WTC11 (cell line): Measurements from ENCODE around the gene SLC10A7. TPM values are rescaled to one million over a fixed set of nuclear protein-coding genes. Genes with fewer than 3 reads are reported as not detected.

ENCODE experiments used
- ATAC-seq: fragments of 200-7000 bp; cut with Tn5 transposase; 2 replicates; pipeline ENCODE4 v1.10.0; 2021; ENCODE audit warnings: mild to moderate bottlenecking, moderate library complexity
- CTCF ChIA-PET: fragments of 300-600 bp; sonication (Branson Sonifier 250); formaldehyde crosslinking; loops from one replicate; lab custom pipeline; 2021; ENCODE audit warnings: antibody characterized with exemption; lab: Charles Lee
- POLR2A ChIA-PET: fragments of 350-600 bp; sonication (Branson Sonifier 250); formaldehyde crosslinking; loops from one replicate; lab custom pipeline; 2021; ENCODE audit warnings: antibody characterized with exemption; lab: Charles Lee
- DNase-seq: peaks from one replicate; pipeline ENCODE4 v3.0.0; 2021; ENCODE audit warnings: low spot score
- H3K27ac Mint-ChIP-seq: 2 replicates; pipeline ENCODE4 v1.8.0; 2021; ENCODE audit warnings: mixed read lengths
- H3K27me3 Mint-ChIP-seq: 2 replicates; pipeline ENCODE4 v1.8.0; 2021; ENCODE audit warnings: low read depth, mild to moderate bottlenecking, moderate library complexity, mixed read lengths
- H3K36me3 Mint-ChIP-seq: 2 replicates; pipeline ENCODE4 v1.8.0; 2021; ENCODE audit warnings: mixed read lengths
- H3K4me1 Mint-ChIP-seq: 2 replicates; pipeline ENCODE4 v1.8.0; 2022; ENCODE audit warnings: mixed read lengths
- H3K4me3 Mint-ChIP-seq: 2 replicates; pipeline ENCODE4 v1.8.0; 2021; ENCODE audit warnings: mild to moderate bottlenecking, moderate library complexity, mixed read lengths
- H3K9me3 Mint-ChIP-seq: 2 replicates; pipeline ENCODE4 v1.8.0; 2021; ENCODE audit warnings: mixed read lengths
- ETV6 ChIP-seq: sonication (generic); formaldehyde crosslinking; IDR thresholded peaks from 2 replicates; pipeline ENCODE4 v1.8.1; 2022; ENCODE audit warnings: mild to moderate bottlenecking, missing genetic modification reagents
- FOXP1 ChIP-seq: sonication (generic); formaldehyde crosslinking; IDR thresholded peaks from 2 replicates; pipeline ENCODE4 v1.8.0; 2022; ENCODE audit warnings: missing genetic modification reagents, mild to moderate bottlenecking, moderate library complexity, borderline replicate concordance
- HMGA2 ChIP-seq: fragments of 250-450 bp; sonication (Bioruptor Pico); IDR thresholded peaks from 2 replicates; pipeline ENCODE4 v1.4.0; 2021; ENCODE audit warnings: mild to moderate bottlenecking, moderate library complexity
- MYBL2 ChIP-seq: sonication (generic); formaldehyde crosslinking; IDR thresholded peaks from 2 replicates; pipeline ENCODE4 v1.8.1; 2023; ENCODE audit warnings: mild to moderate bottlenecking, moderate library complexity, missing genetic modification reagents
- NFATC4 ChIP-seq: fragments of 250-450 bp; sonication (Bioruptor Pico); IDR thresholded peaks from 2 replicates; pipeline ENCODE4 v1.9.0; 2021; ENCODE audit warnings: mild to moderate bottlenecking
- SMAD4 ChIP-seq: sonication (generic); formaldehyde crosslinking; IDR thresholded peaks from 2 replicates; pipeline ENCODE4 v1.8.0; 2022; ENCODE audit warnings: mild to moderate bottlenecking, missing genetic modification reagents
- TEAD1 ChIP-seq: sonication (generic); formaldehyde crosslinking; IDR thresholded peaks from 2 replicates; pipeline ENCODE4 v1.8.0; 2022; ENCODE audit warnings: mild to moderate bottlenecking, missing genetic modification reagents
- ZNF121 ChIP-seq: sonication (generic); formaldehyde crosslinking; IDR thresholded peaks from 2 replicates; pipeline ENCODE4 v1.8.0; 2023; ENCODE audit warnings: missing genetic modification reagents
- ZNF219 ChIP-seq: sonication (generic); formaldehyde crosslinking; IDR thresholded peaks from 2 replicates; pipeline ENCODE4 v1.8.0; 2023; ENCODE audit warnings: missing genetic modification reagents, mild to moderate bottlenecking, borderline replicate concordance
- ZNF281 ChIP-seq: sonication (generic); formaldehyde crosslinking; IDR thresholded peaks from 2 replicates; pipeline ENCODE4 v1.8.0; 2023; ENCODE audit warnings: mild to moderate bottlenecking, missing genetic modification reagents
- ZNF671 ChIP-seq: fragments of 250-450 bp; sonication (Bioruptor Pico); IDR thresholded peaks from 2 replicates; pipeline ENCODE4 v1.8.0; 2021; ENCODE audit warnings: mild to moderate bottlenecking
- total RNA-seq: library from RNA; stranded (reverse); gene quantifications from 3 replicates; pipeline ENCODE4 v1.2.3, GENCODE V29; 2021
- TF ChIP-seq, protein P1 (sequence below): fragments of 250-450 bp; sonication (Bioruptor Pico); IDR thresholded peaks from 2 replicates; pipeline ENCODE4 v1.9.0; 2021; ENCODE audit warnings: mild to moderate bottlenecking
- TF ChIP-seq, protein P2 (sequence below): sonication (generic); formaldehyde crosslinking; IDR thresholded peaks from 2 replicates; pipeline ENCODE4 v1.8.0; 2022; ENCODE audit warnings: mild to moderate bottlenecking, missing genetic modification reagents
- TF ChIP-seq, protein P3 (sequence below): fragments of 250-450 bp; sonication (Bioruptor Pico); IDR thresholded peaks from 2 replicates; pipeline ENCODE4 v1.9.0; 2021; ENCODE audit warnings: mild to moderate bottlenecking, borderline replicate concordance
- TF ChIP-seq, protein P4 (sequence below): sonication (generic); formaldehyde crosslinking; IDR thresholded peaks from 2 replicates; pipeline ENCODE4 v1.8.1; 2023; ENCODE audit warnings: mild to moderate bottlenecking, missing genetic modification reagents
- TF ChIP-seq, protein P5 (sequence below): sonication (generic); formaldehyde crosslinking; IDR thresholded peaks from 2 replicates; pipeline ENCODE4 v1.8.1; 2022; ENCODE audit warnings: mild to moderate bottlenecking, moderate library complexity, missing genetic modification reagents

The SLC10A7 gene
- total RNA-seq, 1 experiment from 2014 or later: 5.0 TPM

- ATAC-seq: no peak
- Mint-ChIP-seq H3K27ac (no peak overlapping the region), H3K4me1 (no peaks in the 10 kb centered on the region), H3K27me3 (no peaks in the 10 kb centered on the region), H3K9me3 (no peaks in the 10 kb centered on the region), H3K4me3 (no peak overlapping the region), H3K36me3 (no peaks in the 10 kb centered on the region)
- DNase-seq: no peak
- TF ChIP-seq, protein P1, sequence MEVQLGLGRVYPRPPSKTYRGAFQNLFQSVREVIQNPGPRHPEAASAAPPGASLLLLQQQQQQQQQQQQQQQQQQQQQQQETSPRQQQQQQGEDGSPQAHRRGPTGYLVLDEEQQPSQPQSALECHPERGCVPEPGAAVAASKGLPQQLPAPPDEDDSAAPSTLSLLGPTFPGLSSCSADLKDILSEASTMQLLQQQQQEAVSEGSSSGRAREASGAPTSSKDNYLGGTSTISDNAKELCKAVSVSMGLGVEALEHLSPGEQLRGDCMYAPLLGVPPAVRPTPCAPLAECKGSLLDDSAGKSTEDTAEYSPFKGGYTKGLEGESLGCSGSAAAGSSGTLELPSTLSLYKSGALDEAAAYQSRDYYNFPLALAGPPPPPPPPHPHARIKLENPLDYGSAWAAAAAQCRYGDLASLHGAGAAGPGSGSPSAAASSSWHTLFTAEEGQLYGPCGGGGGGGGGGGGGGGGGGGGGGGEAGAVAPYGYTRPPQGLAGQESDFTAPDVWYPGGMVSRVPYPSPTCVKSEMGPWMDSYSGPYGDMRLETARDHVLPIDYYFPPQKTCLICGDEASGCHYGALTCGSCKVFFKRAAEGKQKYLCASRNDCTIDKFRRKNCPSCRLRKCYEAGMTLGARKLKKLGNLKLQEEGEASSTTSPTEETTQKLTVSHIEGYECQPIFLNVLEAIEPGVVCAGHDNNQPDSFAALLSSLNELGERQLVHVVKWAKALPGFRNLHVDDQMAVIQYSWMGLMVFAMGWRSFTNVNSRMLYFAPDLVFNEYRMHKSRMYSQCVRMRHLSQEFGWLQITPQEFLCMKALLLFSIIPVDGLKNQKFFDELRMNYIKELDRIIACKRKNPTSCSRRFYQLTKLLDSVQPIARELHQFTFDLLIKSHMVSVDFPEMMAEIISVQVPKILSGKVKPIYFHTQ: no peak
- TF ChIP-seq FOXP1 (CRISPR knock-in tag): no peak
- TF ChIP-seq SMAD4 (CRISPR knock-in tag): no peak
- TF ChIP-seq, protein P2, sequence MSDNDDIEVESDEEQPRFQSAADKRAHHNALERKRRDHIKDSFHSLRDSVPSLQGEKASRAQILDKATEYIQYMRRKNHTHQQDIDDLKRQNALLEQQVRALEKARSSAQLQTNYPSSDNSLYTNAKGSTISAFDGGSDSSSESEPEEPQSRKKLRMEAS (CRISPR knock-in tag): no peak
- TF ChIP-seq, protein P3, sequence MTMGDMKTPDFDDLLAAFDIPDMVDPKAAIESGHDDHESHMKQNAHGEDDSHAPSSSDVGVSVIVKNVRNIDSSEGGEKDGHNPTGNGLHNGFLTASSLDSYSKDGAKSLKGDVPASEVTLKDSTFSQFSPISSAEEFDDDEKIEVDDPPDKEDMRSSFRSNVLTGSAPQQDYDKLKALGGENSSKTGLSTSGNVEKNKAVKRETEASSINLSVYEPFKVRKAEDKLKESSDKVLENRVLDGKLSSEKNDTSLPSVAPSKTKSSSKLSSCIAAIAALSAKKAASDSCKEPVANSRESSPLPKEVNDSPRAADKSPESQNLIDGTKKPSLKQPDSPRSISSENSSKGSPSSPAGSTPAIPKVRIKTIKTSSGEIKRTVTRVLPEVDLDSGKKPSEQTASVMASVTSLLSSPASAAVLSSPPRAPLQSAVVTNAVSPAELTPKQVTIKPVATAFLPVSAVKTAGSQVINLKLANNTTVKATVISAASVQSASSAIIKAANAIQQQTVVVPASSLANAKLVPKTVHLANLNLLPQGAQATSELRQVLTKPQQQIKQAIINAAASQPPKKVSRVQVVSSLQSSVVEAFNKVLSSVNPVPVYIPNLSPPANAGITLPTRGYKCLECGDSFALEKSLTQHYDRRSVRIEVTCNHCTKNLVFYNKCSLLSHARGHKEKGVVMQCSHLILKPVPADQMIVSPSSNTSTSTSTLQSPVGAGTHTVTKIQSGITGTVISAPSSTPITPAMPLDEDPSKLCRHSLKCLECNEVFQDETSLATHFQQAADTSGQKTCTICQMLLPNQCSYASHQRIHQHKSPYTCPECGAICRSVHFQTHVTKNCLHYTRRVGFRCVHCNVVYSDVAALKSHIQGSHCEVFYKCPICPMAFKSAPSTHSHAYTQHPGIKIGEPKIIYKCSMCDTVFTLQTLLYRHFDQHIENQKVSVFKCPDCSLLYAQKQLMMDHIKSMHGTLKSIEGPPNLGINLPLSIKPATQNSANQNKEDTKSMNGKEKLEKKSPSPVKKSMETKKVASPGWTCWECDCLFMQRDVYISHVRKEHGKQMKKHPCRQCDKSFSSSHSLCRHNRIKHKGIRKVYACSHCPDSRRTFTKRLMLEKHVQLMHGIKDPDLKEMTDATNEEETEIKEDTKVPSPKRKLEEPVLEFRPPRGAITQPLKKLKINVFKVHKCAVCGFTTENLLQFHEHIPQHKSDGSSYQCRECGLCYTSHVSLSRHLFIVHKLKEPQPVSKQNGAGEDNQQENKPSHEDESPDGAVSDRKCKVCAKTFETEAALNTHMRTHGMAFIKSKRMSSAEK (CRISPR knock-in tag): no peak
- no peak for TF ChIP-seq NFATC4 (CRISPR knock-in tag)
- POLR2A ChIA-PET: no interaction called here
- CTCF ChIA-PET: no interaction called here
Measured at GRCh38 chr4:146224326-146224966, 297.3 kb downstream of the SLC10A7 start.

DNA sequence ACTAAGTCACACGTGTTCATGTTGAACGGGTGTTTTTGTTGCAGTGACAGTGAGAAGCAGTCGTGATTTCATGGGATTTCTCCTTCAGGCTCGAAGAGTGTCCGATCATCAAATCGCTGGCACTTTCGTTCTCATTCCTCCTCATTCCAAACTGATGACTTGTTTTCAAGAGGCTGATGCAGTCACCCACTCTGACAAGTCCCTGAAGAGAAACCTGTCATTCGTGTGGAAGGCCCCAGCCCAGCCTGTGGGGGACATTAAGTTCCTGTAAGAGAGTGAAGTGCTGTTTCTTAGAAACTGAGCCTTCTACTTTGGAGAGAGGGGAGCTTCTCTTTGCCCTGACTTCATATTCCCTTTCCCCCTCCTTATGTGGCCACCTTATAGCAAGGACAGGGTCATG, 299.4 kb downstream of the SLC10A7 start:
- Mint-ChIP-seq H3K27ac (no peak overlapping the region), H3K4me1 (no peaks in the 10 kb centered on the region), H3K4me3 (no peak overlapping the region), H3K36me3 (no peaks in the 10 kb centered on the region), H3K27me3 (no peaks in the 10 kb centered on the region), H3K9me3 (no peaks in the 10 kb centered on the region)
- TF ChIP-seq ETV6 (CRISPR knock-in tag) (no peak), ZNF281 (CRISPR knock-in tag) (no peak), MYBL2 (no peak), HMGA2 (CRISPR knock-in tag) (no peak), ZNF671 (no peak), TEAD1 (CRISPR knock-in tag) (no peak), ZNF121 (CRISPR knock-in tag) (no peak), ZNF219 (no peak)
- TF ChIP-seq, protein P1: no peak
- TF ChIP-seq, protein P4, sequence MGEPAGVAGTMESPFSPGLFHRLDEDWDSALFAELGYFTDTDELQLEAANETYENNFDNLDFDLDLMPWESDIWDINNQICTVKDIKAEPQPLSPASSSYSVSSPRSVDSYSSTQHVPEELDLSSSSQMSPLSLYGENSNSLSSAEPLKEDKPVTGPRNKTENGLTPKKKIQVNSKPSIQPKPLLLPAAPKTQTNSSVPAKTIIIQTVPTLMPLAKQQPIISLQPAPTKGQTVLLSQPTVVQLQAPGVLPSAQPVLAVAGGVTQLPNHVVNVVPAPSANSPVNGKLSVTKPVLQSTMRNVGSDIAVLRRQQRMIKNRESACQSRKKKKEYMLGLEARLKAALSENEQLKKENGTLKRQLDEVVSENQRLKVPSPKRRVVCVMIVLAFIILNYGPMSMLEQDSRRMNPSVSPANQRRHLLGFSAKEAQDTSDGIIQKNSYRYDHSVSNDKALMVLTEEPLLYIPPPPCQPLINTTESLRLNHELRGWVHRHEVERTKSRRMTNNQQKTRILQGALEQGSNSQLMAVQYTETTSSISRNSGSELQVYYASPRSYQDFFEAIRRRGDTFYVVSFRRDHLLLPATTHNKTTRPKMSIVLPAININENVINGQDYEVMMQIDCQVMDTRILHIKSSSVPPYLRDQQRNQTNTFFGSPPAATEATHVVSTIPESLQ (CRISPR knock-in tag): no peak
- TF ChIP-seq, protein P5, sequence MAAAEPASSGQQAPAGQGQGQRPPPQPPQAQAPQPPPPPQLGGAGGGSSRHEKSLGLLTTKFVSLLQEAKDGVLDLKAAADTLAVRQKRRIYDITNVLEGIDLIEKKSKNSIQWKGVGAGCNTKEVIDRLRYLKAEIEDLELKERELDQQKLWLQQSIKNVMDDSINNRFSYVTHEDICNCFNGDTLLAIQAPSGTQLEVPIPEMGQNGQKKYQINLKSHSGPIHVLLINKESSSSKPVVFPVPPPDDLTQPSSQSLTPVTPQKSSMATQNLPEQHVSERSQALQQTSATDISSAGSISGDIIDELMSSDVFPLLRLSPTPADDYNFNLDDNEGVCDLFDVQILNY: no peak
- ATAC-seq: no peak
- DNase-seq: no peak
- ChIA-PET CTCF (no interaction called here), POLR2A (no interaction called here)
